ENCODE results near the gene BRINP1. TPM values are rescaled to one million over a fixed set of nuclear protein-coding genes. Genes with fewer than 3 reads are reported as not detected.

The BRINP1 gene
- total RNA-seq, 3 donors from 2014 or later (not counting 1 experiment from before 2014, with no cell fraction given), result not detected

- intact Hi-C loops (cut with micrococcal nuclease), result no loop called here
- Mint-ChIP-seq H3K27me3 (ENCODE audit: low read depth in 2 of 2) (peaks cover 0 to 2% of the 10 kb centered on the region in 2 donors), H3K27ac (no peak overlapping the region), H3K36me3 (no peaks in the 10 kb centered on the region), H3K4me3 (no peak overlapping the region), H3K4me1 (no peaks in the 10 kb centered on the region), H3K9me3 (peaks cover 10 to 16% of the 10 kb centered on the region in 2 donors)
- TF ChIP-seq, protein P1, sequence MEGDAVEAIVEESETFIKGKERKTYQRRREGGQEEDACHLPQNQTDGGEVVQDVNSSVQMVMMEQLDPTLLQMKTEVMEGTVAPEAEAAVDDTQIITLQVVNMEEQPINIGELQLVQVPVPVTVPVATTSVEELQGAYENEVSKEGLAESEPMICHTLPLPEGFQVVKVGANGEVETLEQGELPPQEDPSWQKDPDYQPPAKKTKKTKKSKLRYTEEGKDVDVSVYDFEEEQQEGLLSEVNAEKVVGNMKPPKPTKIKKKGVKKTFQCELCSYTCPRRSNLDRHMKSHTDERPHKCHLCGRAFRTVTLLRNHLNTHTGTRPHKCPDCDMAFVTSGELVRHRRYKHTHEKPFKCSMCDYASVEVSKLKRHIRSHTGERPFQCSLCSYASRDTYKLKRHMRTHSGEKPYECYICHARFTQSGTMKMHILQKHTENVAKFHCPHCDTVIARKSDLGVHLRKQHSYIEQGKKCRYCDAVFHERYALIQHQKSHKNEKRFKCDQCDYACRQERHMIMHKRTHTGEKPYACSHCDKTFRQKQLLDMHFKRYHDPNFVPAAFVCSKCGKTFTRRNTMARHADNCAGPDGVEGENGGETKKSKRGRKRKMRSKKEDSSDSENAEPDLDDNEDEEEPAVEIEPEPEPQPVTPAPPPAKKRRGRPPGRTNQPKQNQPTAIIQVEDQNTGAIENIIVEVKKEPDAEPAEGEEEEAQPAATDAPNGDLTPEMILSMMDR (IDR thresholded peaks at IDR 0.05), result no peak
- ATAC-seq (no peak), DNase-seq (no peak)
- no peaks in the 10 kb centered on the region for H3K27me3 ChIP-seq (ENCODE audit: control insufficient read depth, insufficient read depth, low read length)
- H3K36me3 ChIP-seq (ENCODE audit: control insufficient read depth, insufficient read depth, low read length), result no peaks in the 10 kb centered on the region
- 17% methylated on average over 3 of the region's 3 CpGs for whole genome bisulfite sequencing (ENCODE audit: insufficient coverage)
- H3K27ac ChIP-seq (ENCODE audit: low read length), result no peak overlapping the region
- H3K9me3 ChIP-seq (ENCODE audit: control insufficient read depth, insufficient read depth, low read length), result no peaks in the 10 kb centered on the region
- no peaks in the 10 kb centered on the region for H3K4me1 ChIP-seq (ENCODE audit: control insufficient read depth, insufficient read depth, low read length)
- H3K4me3 ChIP-seq (ENCODE audit: low read length), result no peak overlapping the region
Observed at GRCh38 chr9:119268985-119269384, 100.2 kb downstream of the BRINP1 start.

DNA sequence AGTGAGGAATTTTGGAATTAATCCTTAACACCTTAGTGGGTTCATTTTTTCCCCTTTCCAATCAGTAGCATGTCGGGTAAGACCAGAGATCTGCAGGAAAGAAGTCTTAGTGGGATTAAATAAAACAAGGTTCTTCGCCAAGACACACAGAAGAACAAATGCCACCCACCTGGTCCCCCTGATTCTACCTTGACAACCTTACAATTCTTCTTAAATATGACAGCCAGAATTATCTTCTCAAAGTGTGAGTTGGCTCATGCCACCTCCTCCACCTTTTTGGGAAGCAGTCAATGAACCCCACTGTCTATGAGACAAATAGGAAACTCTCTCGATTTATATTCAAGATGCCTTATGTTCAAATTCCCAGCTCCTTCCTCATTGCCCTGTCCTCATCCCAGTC, 105.1 kb downstream of the BRINP1 start:
- 93% methylated on average over 3 of the region's 3 CpGs for WGBS (ENCODE audit: insufficient coverage)
- H3K27me3 Mint-ChIP-seq (ENCODE audit: low read depth in 2 of 2), result no peaks in the 10 kb centered on the region
- intact Hi-C loops (cut with micrococcal nuclease), result no loop called here
- H3K4me3 ChIP-seq (ENCODE audit: low read length), result no peak overlapping the region
- H3K36me3 Mint-ChIP-seq, result no peaks in the 10 kb centered on the region
- ATAC-seq (no peak), DNase-seq (no peak)
- no peaks in the 10 kb centered on the region for H3K36me3 ChIP-seq (ENCODE audit: control insufficient read depth, insufficient read depth, low read length)
- no peaks in the 10 kb centered on the region for H3K9me3 ChIP-seq (ENCODE audit: control insufficient read depth, insufficient read depth, low read length)
- no peaks in the 10 kb centered on the region for H3K4me1 ChIP-seq (ENCODE audit: control insufficient read depth, insufficient read depth, low read length)
- no peaks in the 10 kb centered on the region for H3K27me3 ChIP-seq (ENCODE audit: control insufficient read depth, insufficient read depth, low read length)
- H3K27ac ChIP-seq (ENCODE audit: low read length), result no peak overlapping the region
- H3K4me3 Mint-ChIP-seq, result no peak overlapping the region
- H3K9me3 Mint-ChIP-seq, result peaks cover 7 to 15% of the 10 kb centered on the region in 2 donors
- TF ChIP-seq, protein P1 (IDR thresholded peaks at IDR 0.05), result no peak
- no peaks in the 10 kb centered on the region for H3K4me1 Mint-ChIP-seq
- no peak overlapping the region for H3K27ac Mint-ChIP-seq

GRCh38 chr9:119257592-119257991, 111.6 kb downstream of the BRINP1 start:
- H3K36me3 ChIP-seq (ENCODE audit: control insufficient read depth, insufficient read depth, low read length), result no peaks in the 10 kb centered on the region
- H3K27ac ChIP-seq (ENCODE audit: low read length), result no peak overlapping the region
- H3K27ac Mint-ChIP-seq, result no peak overlapping the region
- no peaks in the 10 kb centered on the region for H3K4me1 ChIP-seq (ENCODE audit: control insufficient read depth, insufficient read depth, low read length)
- 81% methylated on average over 4 of the region's 4 CpGs for WGBS (ENCODE audit: insufficient coverage)
- TF ChIP-seq, protein P1 (IDR thresholded peaks at IDR 0.05), result no peak
- no peak overlapping the region for H3K4me3 ChIP-seq (ENCODE audit: low read length)
- H3K4me3 Mint-ChIP-seq, result no peak overlapping the region
- peaks cover 6 to 7% of the 10 kb centered on the region in 2 donors for H3K9me3 Mint-ChIP-seq
- DNase-seq (no peak), ATAC-seq (no peak)
- H3K9me3 ChIP-seq (ENCODE audit: control insufficient read depth, insufficient read depth, low read length), result no peaks in the 10 kb centered on the region
- H3K27me3 ChIP-seq (ENCODE audit: control insufficient read depth, insufficient read depth, low read length), result no peaks in the 10 kb centered on the region
- no peaks in the 10 kb centered on the region for H3K27me3 Mint-ChIP-seq (ENCODE audit: low read depth in 2 of 2)
- intact Hi-C loops (cut with micrococcal nuclease), result no loop called here
- no peaks in the 10 kb centered on the region for H3K4me1 Mint-ChIP-seq
- H3K36me3 Mint-ChIP-seq, result no peaks in the 10 kb centered on the region

GRCh38 chr9:119255116-119255515, 114.1 kb downstream of the BRINP1 start:
- H3K4me1 Mint-ChIP-seq, result no peaks in the 10 kb centered on the region
- ATAC-seq, result no peak
- Histone ChIP-seq H3K27me3 (ENCODE audit: control insufficient read depth, insufficient read depth, low read length) (no peaks in the 10 kb centered on the region), H3K9me3 (ENCODE audit: control insufficient read depth, insufficient read depth, low read length) (no peaks in the 10 kb centered on the region), H3K27ac (ENCODE audit: low read length) (no peak overlapping the region), H3K36me3 (ENCODE audit: control insufficient read depth, insufficient read depth, low read length) (no peaks in the 10 kb centered on the region), H3K4me1 (ENCODE audit: control insufficient read depth, insufficient read depth, low read length) (no peaks in the 10 kb centered on the region), H3K4me3 (ENCODE audit: low read length) (no peak overlapping the region)
- TF ChIP-seq, protein P1 (IDR thresholded peaks at IDR 0.05), result no peak
- 59% methylated on average over 2 of the region's 3 CpGs for WGBS (ENCODE audit: insufficient coverage)
- intact Hi-C loops (cut with micrococcal nuclease), result no loop called here
- DNase-seq, result no peak
- H3K4me3 Mint-ChIP-seq, result no peak overlapping the region
- H3K9me3 Mint-ChIP-seq, result peaks cover 6 to 8% of the 10 kb centered on the region in 2 donors
- H3K36me3 Mint-ChIP-seq, result no peaks in the 10 kb centered on the region
- H3K27ac Mint-ChIP-seq, result no peak overlapping the region
- H3K27me3 Mint-ChIP-seq (ENCODE audit: low read depth in 2 of 2), result no peaks in the 10 kb centered on the region

Data from natural killer cell (primary cell).